WERI-Rb-1 (cell line): ENCODE results near the gene HYKK.

Experiments used
- DNase-seq: peaks from one replicate; pipeline ENCODE4 v3.0.0-alpha.2; 2020
- H3K27ac ChIP-seq: fragments of 250-450 bp; sonication (Bioruptor Pico); 2 replicates; pipeline ENCODE4 v1.5.1; 2020; ENCODE audit warnings: mild to moderate bottlenecking, moderate library complexity
- H3K27me3 ChIP-seq: fragments of 250-450 bp; sonication (Bioruptor Pico); 2 replicates; pipeline ENCODE4 v1.5.1; 2021; ENCODE audit warnings: mild to moderate bottlenecking, low read depth, moderate library complexity; ENCODE audit not compliant: insufficient read depth, severe bottlenecking
- H3K36me3 ChIP-seq: fragments of 250-450 bp; sonication (Bioruptor Pico); 2 replicates; pipeline ENCODE4 v1.5.1; 2020; ENCODE audit warnings: mild to moderate bottlenecking, moderate library complexity
- H3K4me3 ChIP-seq: 2 replicates; pipeline ENCODE4 v1.5.1; 2011; ENCODE audit warnings: low read depth, mild to moderate bottlenecking, control low read depth, low read length
- H3K9me3 ChIP-seq: fragments of 250-450 bp; sonication (Bioruptor Pico); 2 replicates; pipeline ENCODE4 v1.5.1; 2021; ENCODE audit warnings: mild to moderate bottlenecking, moderate library complexity; ENCODE audit not compliant: severe bottlenecking
- TF ChIP-seq, protein P1 (sequence below): IDR thresholded peaks from 2 replicates; pipeline ENCODE4 v1.5.1; 2011; ENCODE audit warnings: low read depth, mild to moderate bottlenecking, control low read depth, inconsistent platforms, low read length

The HYKK gene

DNA sequence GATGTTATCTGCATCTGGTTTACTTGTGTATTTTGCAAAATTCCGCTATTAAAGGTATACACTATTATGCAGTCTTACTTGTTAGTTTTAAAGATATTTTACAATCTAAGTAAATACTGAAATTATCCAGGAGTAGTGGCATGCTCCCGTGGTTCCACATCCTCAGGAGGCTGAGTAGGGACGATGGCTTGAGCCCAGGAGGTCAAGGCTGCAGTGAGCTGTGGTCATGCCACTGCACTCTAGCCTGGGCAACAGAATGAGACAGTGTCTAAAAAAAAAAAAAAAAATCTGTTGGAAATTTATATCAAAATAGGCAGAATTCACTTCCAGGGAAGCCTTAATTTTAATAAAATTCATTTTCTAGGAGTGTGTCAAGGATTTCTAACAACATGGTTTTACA is 27.7 kb upstream of the HYKK start:
- TF ChIP-seq, protein P1, sequence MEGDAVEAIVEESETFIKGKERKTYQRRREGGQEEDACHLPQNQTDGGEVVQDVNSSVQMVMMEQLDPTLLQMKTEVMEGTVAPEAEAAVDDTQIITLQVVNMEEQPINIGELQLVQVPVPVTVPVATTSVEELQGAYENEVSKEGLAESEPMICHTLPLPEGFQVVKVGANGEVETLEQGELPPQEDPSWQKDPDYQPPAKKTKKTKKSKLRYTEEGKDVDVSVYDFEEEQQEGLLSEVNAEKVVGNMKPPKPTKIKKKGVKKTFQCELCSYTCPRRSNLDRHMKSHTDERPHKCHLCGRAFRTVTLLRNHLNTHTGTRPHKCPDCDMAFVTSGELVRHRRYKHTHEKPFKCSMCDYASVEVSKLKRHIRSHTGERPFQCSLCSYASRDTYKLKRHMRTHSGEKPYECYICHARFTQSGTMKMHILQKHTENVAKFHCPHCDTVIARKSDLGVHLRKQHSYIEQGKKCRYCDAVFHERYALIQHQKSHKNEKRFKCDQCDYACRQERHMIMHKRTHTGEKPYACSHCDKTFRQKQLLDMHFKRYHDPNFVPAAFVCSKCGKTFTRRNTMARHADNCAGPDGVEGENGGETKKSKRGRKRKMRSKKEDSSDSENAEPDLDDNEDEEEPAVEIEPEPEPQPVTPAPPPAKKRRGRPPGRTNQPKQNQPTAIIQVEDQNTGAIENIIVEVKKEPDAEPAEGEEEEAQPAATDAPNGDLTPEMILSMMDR, result no peak
- Histone ChIP-seq H3K4me3 (no peak overlapping the region), H3K9me3 (no peaks in the 10 kb centered on the region), H3K27ac (no peak overlapping the region), H3K36me3 (peaks cover 70% of the 10 kb centered on the region), H3K27me3 (no peaks in the 10 kb centered on the region)
- no peak for DNase-seq

DNA sequence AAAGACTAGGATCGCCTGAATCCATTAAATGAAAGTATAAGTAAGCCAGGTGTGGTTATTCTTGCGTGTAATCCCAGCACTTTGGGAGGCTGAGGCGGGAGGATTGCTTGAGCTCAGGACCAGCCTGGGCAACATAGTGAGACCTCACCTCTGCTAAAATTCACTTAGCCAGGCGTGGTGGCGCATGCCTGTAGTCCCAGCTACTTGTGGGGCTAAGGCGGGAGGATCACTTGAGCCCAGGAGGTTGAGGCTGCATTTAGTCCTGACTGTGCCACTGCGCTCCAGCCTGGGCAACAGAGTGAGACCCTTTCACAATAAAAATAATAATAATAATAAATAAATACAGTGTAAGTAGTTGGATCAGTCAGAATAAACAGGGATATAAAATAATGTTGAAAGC is 25.5 kb upstream of the HYKK start:
- DNase-seq, result no peak
- peaks cover 80% of the 10 kb centered on the region for H3K36me3 ChIP-seq
- H3K4me3 ChIP-seq, result no peak overlapping the region
- no peaks in the 10 kb centered on the region for H3K27me3 ChIP-seq
- no peak overlapping the region for H3K27ac ChIP-seq
- TF ChIP-seq, protein P1, result no peak
- H3K9me3 ChIP-seq, result no peaks in the 10 kb centered on the region

DNA sequence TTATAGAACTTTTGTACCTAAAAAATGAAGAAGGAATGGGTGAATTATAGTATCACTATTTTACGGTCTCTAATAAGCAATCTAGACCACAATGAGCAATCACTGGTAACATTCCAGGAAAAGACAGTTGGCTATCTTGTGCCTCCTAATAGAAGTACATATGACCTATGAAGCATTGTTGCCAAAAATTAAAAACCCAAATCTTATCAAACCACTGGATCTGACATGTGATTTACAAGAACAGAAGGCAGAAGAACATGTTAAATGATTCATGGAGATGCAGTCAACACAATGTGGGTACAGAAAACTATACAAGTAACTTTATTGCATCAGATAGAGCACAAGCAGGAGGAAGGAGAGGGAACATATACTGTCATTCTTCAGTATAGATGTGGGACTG is 14.5 kb upstream of the HYKK start:
- H3K36me3 ChIP-seq, result peaks cover 85% of the 10 kb centered on the region
- no peak overlapping the region for H3K4me3 ChIP-seq
- H3K27ac ChIP-seq, result no peak overlapping the region
- TF ChIP-seq, protein P1, result no peak
- H3K27me3 ChIP-seq, result no peaks in the 10 kb centered on the region
- DNase-seq, result no peak
- no peaks in the 10 kb centered on the region for H3K9me3 ChIP-seq

DNA sequence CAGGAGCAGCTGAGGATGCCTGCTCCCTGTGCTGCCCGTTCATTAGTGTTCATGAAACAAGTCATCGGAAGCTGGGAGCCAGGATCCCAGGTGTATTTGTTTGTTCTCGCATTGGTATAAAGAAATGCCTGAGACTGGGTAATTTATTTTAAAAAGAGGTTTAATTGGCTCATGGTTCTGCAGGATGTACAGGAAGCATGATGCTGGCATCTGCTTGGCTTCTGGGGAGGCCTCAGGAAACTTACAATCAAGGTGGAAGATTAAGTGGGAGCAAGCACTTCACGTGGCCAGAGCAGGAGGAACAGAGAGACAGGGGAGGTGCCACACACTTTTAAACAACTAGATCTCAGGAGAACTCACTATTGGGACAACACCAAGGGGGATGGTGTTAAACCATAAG is 5.5 kb upstream of the HYKK start:
- peaks cover 31% of the 10 kb centered on the region for H3K36me3 ChIP-seq
- no peak overlapping the region for H3K4me3 ChIP-seq

DNA sequence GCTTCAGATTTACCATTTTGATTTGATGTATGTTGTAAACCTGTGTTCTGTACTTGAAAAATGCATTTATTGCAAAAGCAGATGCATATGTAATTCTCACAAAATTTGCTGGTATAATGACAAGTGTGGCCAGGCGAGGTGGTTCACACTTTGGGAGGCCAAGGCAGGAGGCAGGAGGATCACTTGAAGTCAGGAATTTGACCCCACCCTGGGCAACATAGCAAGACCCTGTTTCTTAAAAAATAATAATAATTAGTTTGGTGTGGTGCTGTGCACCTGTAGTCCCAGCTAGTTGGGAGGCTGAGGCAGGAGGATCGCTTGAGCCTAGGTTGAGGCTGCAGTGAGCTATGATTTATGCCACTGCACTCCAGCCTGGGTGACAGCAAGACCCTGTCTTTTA is 4.7 kb upstream of the HYKK start:
- Histone ChIP-seq H3K36me3 (peaks cover 23% of the 10 kb centered on the region), H3K27me3 (no peaks in the 10 kb centered on the region), H3K9me3 (peaks cover 5% of the 10 kb centered on the region), H3K27ac (no peak overlapping the region), H3K4me3 (no peak overlapping the region)
- TF ChIP-seq, protein P1, result no peak
- no peak for DNase-seq

More for the DNA sequence above, 5.5 kb upstream of the HYKK start:
- peaks cover 5% of the 10 kb centered on the region for H3K9me3 ChIP-seq
- no peaks in the 10 kb centered on the region for H3K27me3 ChIP-seq
- TF ChIP-seq, protein P1, result no peak
- DNase-seq, result no peak
- no peak overlapping the region for H3K27ac ChIP-seq

DNA sequence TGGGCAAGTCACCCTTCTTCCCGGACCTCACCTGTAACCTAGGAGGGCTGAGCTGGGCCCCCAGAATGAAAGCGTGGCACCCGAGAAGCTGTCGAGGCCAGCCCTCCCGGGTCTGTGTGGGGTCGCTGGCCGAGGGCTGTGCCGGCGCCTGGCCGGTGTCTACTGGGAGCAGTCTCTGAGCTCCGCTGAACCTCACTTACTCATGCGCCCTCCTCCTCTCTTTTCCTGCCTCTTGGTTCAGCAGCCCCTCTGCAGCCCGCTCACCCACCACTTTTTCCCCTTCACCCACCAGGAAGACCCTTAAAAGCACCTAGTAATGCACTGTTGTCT is 419 bp downstream of the HYKK start:
- TF ChIP-seq, protein P1, result no peak
- H3K9me3 ChIP-seq, result no peaks in the 10 kb centered on the region
- peak; percentile 19 for DNase-seq
- H3K27me3 ChIP-seq, result no peaks in the 10 kb centered on the region
- H3K36me3 ChIP-seq, result no peaks in the 10 kb centered on the region
- peak overlapping the region; percentile 79 for H3K4me3 ChIP-seq
- peak overlapping the region; percentile 35 for H3K27ac ChIP-seq
